ENCODE data around the gene PCNX2. TPM values are rescaled to one million over a fixed set of nuclear protein-coding genes. Genes with fewer than 3 reads are reported as not detected.

Gene PCNX2
- total and polyA plus RNA-seq, 2 experiments from 2014 or later = 42.9 to 88.3 TPM

DNA sequence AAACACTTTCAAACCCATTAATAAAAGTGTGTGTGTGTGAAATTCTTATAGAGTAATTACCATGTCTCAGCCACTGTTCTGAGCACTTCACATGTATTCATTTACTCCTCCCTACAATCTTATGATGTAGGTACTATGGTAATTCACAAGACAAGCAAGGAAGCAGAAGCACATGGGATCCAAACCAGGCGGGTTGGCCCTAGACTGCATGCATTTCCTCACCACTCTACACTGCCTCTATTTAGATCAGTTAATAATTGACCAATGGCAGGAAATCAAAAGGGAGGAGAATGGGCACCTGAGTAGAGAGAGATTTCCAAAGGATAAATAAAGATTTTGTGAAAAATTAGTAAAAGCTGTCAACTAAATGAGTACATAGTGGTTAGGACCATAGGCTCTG is 47.7 kb upstream of the PCNX2 start:
- peaks cover 13% of the 10 kb centered on the region; the same call in 2 of the 3 replicates for H3K9me3 Mint-ChIP-seq
- peaks cover 6% of the 10 kb centered on the region; the same call in 1 of the 2 replicates for H3K36me3 ChIP-seq (ENCODE audit: insufficient read depth)
- H3K36me3 Mint-ChIP-seq (ENCODE audit: low read depth) = peaks cover 26% of the 10 kb centered on the region
- H3K4me3 ChIP-seq = no peak overlapping the region
- H3K79me2 ChIP-seq (replicated peaks; ENCODE audit: insufficient read depth) = peaks cover 88% of the 10 kb centered on the region
- H3K4me1 Mint-ChIP-seq = peaks cover 23% of the 10 kb centered on the region
- H2AFZ ChIP-seq = no peak overlapping the region
- H3K27me3 Mint-ChIP-seq (ENCODE audit: insufficient read depth, low read depth, poor library complexity) = peaks cover 4% of the 10 kb centered on the region
- H3K27me3 ChIP-seq (ENCODE audit: insufficient read depth) = no peaks in the 10 kb centered on the region
- ATAC-seq (no peak), DNase-seq (ENCODE audit: low spot score) (no peak)
- H3K9me2 ChIP-seq (ENCODE audit: insufficient read depth) = no peaks in the 10 kb centered on the region
- H3K4me1 ChIP-seq (ENCODE audit: insufficient read depth) = peaks cover 26% of the 10 kb centered on the region; the same call in 1 of the 2 replicates
- no peak overlapping the region for H3K27ac ChIP-seq (ENCODE audit: low read depth)
- no peak for TF ChIP-seq ZNF331 (CRISPR knock-in tag; IDR thresholded peaks at IDR 0.05; ENCODE audit: low read depth)
- no peak for TF ChIP-seq EZH2phosphoT487 (IDR thresholded peaks at IDR 0.05; ENCODE audit: unreplicated experiment)
- TF ChIP-seq, protein P1, sequence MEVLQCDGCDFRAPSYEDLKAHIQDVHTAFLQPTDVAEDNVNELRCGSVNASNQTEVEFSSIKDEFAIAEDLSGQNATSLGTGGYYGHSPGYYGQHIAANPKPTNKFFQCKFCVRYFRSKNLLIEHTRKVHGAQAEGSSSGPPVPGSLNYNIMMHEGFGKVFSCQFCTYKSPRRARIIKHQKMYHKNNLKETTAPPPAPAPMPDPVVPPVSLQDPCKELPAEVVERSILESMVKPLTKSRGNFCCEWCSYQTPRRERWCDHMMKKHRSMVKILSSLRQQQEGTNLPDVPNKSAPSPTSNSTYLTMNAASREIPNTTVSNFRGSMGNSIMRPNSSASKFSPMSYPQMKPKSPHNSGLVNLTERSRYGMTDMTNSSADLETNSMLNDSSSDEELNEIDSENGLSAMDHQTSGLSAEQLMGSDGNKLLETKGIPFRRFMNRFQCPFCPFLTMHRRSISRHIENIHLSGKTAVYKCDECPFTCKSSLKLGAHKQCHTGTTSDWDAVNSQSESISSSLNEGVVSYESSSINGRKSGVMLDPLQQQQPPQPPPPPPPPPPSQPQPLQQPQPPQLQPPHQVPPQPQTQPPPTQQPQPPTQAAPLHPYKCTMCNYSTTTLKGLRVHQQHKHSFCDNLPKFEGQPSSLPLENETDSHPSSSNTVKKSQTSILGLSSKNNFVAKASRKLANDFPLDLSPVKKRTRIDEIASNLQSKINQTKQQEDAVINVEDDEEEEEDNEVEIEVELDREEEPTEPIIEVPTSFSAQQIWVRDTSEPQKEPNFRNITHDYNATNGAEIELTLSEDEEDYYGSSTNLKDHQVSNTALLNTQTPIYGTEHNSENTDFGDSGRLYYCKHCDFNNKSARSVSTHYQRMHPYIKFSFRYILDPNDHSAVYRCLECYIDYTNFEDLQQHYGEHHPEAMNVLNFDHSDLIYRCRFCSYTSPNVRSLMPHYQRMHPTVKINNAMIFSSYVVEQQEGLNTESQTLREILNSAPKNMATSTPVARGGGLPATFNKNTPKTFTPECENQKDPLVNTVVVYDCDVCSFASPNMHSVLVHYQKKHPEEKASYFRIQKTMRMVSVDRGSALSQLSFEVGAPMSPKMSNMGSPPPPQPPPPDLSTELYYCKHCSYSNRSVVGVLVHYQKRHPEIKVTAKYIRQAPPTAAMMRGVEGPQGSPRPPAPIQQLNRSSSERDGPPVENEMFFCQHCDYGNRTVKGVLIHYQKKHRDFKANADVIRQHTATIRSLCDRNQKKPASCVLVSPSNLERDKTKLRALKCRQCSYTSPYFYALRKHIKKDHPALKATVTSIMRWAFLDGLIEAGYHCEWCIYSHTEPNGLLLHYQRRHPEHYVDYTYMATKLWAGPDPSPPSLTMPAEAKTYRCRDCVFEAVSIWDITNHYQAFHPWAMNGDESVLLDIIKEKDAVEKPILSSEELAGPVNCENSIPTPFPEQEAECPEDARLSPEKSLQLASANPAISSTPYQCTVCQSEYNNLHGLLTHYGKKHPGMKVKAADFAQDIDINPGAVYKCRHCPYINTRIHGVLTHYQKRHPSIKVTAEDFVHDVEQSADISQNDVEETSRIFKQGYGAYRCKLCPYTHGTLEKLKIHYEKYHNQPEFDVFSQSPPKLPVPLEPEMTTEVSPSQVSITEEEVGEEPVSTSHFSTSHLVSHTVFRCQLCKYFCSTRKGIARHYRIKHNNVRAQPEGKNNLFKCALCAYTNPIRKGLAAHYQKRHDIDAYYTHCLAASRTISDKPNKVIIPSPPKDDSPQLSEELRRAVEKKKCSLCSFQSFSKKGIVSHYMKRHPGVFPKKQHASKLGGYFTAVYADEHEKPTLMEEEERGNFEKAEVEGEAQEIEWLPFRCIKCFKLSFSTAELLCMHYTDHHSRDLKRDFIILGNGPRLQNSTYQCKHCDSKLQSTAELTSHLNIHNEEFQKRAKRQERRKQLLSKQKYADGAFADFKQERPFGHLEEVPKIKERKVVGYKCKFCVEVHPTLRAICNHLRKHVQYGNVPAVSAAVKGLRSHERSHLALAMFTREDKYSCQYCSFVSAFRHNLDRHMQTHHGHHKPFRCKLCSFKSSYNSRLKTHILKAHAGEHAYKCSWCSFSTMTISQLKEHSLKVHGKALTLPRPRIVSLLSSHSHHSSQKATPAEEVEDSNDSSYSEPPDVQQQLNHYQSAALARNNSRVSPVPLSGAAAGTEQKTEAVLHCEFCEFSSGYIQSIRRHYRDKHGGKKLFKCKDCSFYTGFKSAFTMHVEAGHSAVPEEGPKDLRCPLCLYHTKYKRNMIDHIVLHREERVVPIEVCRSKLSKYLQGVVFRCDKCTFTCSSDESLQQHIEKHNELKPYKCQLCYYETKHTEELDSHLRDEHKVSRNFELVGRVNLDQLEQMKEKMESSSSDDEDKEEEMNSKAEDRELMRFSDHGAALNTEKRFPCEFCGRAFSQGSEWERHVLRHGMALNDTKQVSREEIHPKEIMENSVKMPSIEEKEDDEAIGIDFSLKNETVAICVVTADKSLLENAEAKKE (CRISPR knock-in tag; IDR thresholded peaks at IDR 0.05) = no peak
- TF ChIP-seq, protein P2, sequence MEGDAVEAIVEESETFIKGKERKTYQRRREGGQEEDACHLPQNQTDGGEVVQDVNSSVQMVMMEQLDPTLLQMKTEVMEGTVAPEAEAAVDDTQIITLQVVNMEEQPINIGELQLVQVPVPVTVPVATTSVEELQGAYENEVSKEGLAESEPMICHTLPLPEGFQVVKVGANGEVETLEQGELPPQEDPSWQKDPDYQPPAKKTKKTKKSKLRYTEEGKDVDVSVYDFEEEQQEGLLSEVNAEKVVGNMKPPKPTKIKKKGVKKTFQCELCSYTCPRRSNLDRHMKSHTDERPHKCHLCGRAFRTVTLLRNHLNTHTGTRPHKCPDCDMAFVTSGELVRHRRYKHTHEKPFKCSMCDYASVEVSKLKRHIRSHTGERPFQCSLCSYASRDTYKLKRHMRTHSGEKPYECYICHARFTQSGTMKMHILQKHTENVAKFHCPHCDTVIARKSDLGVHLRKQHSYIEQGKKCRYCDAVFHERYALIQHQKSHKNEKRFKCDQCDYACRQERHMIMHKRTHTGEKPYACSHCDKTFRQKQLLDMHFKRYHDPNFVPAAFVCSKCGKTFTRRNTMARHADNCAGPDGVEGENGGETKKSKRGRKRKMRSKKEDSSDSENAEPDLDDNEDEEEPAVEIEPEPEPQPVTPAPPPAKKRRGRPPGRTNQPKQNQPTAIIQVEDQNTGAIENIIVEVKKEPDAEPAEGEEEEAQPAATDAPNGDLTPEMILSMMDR (conservative IDR thresholded peaks at IDR 0.05; ENCODE audit: low read depth in 2 of 2) = no peak
- no peak for TF ChIP-seq EZH2 (IDR thresholded peaks at IDR 0.05; ENCODE audit: low read depth, unreplicated experiment)
- TF ChIP-seq STAT1 (IDR thresholded peaks at IDR 0.05; ENCODE audit: unreplicated experiment) = no peak
- no peak for TF ChIP-seq CREB1 (CRISPR knock-in tag; IDR thresholded peaks at IDR 0.05; ENCODE audit: low read depth)
- TF ChIP-seq, protein P3, sequence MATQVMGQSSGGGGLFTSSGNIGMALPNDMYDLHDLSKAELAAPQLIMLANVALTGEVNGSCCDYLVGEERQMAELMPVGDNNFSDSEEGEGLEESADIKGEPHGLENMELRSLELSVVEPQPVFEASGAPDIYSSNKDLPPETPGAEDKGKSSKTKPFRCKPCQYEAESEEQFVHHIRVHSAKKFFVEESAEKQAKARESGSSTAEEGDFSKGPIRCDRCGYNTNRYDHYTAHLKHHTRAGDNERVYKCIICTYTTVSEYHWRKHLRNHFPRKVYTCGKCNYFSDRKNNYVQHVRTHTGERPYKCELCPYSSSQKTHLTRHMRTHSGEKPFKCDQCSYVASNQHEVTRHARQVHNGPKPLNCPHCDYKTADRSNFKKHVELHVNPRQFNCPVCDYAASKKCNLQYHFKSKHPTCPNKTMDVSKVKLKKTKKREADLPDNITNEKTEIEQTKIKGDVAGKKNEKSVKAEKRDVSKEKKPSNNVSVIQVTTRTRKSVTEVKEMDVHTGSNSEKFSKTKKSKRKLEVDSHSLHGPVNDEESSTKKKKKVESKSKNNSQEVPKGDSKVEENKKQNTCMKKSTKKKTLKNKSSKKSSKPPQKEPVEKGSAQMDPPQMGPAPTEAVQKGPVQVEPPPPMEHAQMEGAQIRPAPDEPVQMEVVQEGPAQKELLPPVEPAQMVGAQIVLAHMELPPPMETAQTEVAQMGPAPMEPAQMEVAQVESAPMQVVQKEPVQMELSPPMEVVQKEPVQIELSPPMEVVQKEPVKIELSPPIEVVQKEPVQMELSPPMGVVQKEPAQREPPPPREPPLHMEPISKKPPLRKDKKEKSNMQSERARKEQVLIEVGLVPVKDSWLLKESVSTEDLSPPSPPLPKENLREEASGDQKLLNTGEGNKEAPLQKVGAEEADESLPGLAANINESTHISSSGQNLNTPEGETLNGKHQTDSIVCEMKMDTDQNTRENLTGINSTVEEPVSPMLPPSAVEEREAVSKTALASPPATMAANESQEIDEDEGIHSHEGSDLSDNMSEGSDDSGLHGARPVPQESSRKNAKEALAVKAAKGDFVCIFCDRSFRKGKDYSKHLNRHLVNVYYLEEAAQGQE (IDR thresholded peaks at IDR 0.05; ENCODE audit: unreplicated experiment) = no peak
- TF ChIP-seq POLR2AphosphoS5 (IDR thresholded peaks at IDR 0.05; ENCODE audit: low read depth) = no peak
- TF ChIP-seq, protein P4, sequence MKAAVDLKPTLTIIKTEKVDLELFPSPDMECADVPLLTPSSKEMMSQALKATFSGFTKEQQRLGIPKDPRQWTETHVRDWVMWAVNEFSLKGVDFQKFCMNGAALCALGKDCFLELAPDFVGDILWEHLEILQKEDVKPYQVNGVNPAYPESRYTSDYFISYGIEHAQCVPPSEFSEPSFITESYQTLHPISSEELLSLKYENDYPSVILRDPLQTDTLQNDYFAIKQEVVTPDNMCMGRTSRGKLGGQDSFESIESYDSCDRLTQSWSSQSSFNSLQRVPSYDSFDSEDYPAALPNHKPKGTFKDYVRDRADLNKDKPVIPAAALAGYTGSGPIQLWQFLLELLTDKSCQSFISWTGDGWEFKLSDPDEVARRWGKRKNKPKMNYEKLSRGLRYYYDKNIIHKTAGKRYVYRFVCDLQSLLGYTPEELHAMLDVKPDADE (IDR thresholded peaks at IDR 0.05) = no peak
- TF ChIP-seq NANOG (IDR thresholded peaks at IDR 0.05; ENCODE audit: borderline replicate concordance) = no peak
- no peak for TF ChIP-seq JUNB (IDR thresholded peaks at IDR 0.05; ENCODE audit: unreplicated experiment)
- TF ChIP-seq ZNF114 (CRISPR knock-in tag; IDR thresholded peaks at IDR 0.05) = no peak
- no peaks in the 10 kb centered on the region for H4K20me1 ChIP-seq (replicated peaks; ENCODE audit: insufficient read depth)
- no peaks in the 10 kb centered on the region for H3F3A ChIP-seq (replicated peaks; ENCODE audit: low read depth)
- H3K4me2 ChIP-seq = no peak overlapping the region
- H3K27ac Mint-ChIP-seq = no peak overlapping the region
- H3K4me3 Mint-ChIP-seq = no peak overlapping the region
